Measurements from ENCODE around the gene ZDBF2. TPM values are rescaled to one million over a fixed set of nuclear protein-coding genes. Genes with fewer than 3 reads are reported as not detected.

Gene ZDBF2
- total and polyA plus RNA-seq, 4 donors: 8.8 to 40.5 (median 19.6) TPM

GRCh38 chr2:206240327-206240726 lies 34.1 kb upstream of the ZDBF2 start:
- Histone ChIP-seq H3K27me3 (ENCODE audit: control insufficient read depth, insufficient read depth, low read length) (no peaks in the 10 kb centered on the region), H3K27ac (ENCODE audit: low read depth, low read length) (no peak overlapping the region), H3K4me1 (ENCODE audit: control insufficient read depth, insufficient read depth, low read length) (no peaks in the 10 kb centered on the region), H3K4me3 (ENCODE audit: low read depth, low read length) (no peak overlapping the region), H3K9me3 (ENCODE audit: control insufficient read depth, insufficient read depth, low read length) (no peaks in the 10 kb centered on the region), H3K36me3 (ENCODE audit: control insufficient read depth, insufficient read depth, low read length) (no peaks in the 10 kb centered on the region)
- 37% methylated on average over 2 of the region's 3 CpGs for WGBS (ENCODE audit: insufficient coverage)
- no peak for DNase-seq (ENCODE audit: low read depth in 4 of 6, low spot score in 6 of 6)

GRCh38 chr2:206241736-206242135 lies 32.7 kb upstream of the ZDBF2 start:
- H3K4me3 ChIP-seq (ENCODE audit: low read depth, low read length): no peak overlapping the region
- WGBS (ENCODE audit: insufficient coverage): 78% methylated on average over 1 of the region's 4 CpGs
- H3K36me3 ChIP-seq (ENCODE audit: control insufficient read depth, insufficient read depth, low read length): no peaks in the 10 kb centered on the region
- DNase-seq (ENCODE audit: low read depth in 4 of 6, low spot score in 6 of 6): no peak
- H3K27me3 ChIP-seq (ENCODE audit: control insufficient read depth, insufficient read depth, low read length): no peaks in the 10 kb centered on the region
- H3K27ac ChIP-seq (ENCODE audit: low read depth, low read length): no peak overlapping the region
- no peaks in the 10 kb centered on the region for H3K9me3 ChIP-seq (ENCODE audit: control insufficient read depth, insufficient read depth, low read length)
- no peaks in the 10 kb centered on the region for H3K4me1 ChIP-seq (ENCODE audit: control insufficient read depth, insufficient read depth, low read length)

GRCh38 chr2:206245265-206245672 lies 29.2 kb upstream of the ZDBF2 start:
- WGBS (ENCODE audit: insufficient coverage): no CpG with 5 or more reads among the region's 2 CpGs
- peaks cover 11% of the 10 kb centered on the region for H3K27me3 ChIP-seq (ENCODE audit: control insufficient read depth, insufficient read depth, low read length)
- DNase-seq (ENCODE audit: low read depth in 4 of 6, low spot score in 6 of 6): no peak
- no peaks in the 10 kb centered on the region for H3K36me3 ChIP-seq (ENCODE audit: control insufficient read depth, insufficient read depth, low read length)
- no peaks in the 10 kb centered on the region for H3K9me3 ChIP-seq (ENCODE audit: control insufficient read depth, insufficient read depth, low read length)
- no peak overlapping the region for H3K27ac ChIP-seq (ENCODE audit: low read depth, low read length)
- H3K4me1 ChIP-seq (ENCODE audit: control insufficient read depth, insufficient read depth, low read length): peaks cover 2% of the 10 kb centered on the region
- H3K4me3 ChIP-seq (ENCODE audit: low read depth, low read length): no peak overlapping the region

- H3K36me3 ChIP-seq (ENCODE audit: control insufficient read depth, insufficient read depth, low read length): no peaks in the 10 kb centered on the region
- H3K4me1 ChIP-seq (ENCODE audit: control insufficient read depth, insufficient read depth, low read length): peaks cover 9% of the 10 kb centered on the region
- H3K9me3 ChIP-seq (ENCODE audit: control insufficient read depth, insufficient read depth, low read length): no peaks in the 10 kb centered on the region
- no peak overlapping the region for H3K4me3 ChIP-seq (ENCODE audit: low read depth, low read length)
- DNase-seq (ENCODE audit: low read depth in 4 of 6, low spot score in 6 of 6): no peak
- H3K27me3 ChIP-seq (ENCODE audit: control insufficient read depth, insufficient read depth, low read length): peaks cover 59% of the 10 kb centered on the region
- no peak overlapping the region for H3K27ac ChIP-seq (ENCODE audit: low read depth, low read length)
- 32% methylated on average over 20 of the region's 45 CpGs for WGBS (ENCODE audit: insufficient coverage)
These were observed 24.2 kb upstream of the ZDBF2 start for GRCh38 chr2:206250041-206250897.

- WGBS (ENCODE audit: insufficient coverage): 39% methylated on average over 17 of the region's 20 CpGs
- DNase-seq (ENCODE audit: low read depth in 4 of 6, low spot score in 6 of 6): no peak
- Histone ChIP-seq H3K4me1 (ENCODE audit: control insufficient read depth, insufficient read depth, low read length) (peaks cover 9% of the 10 kb centered on the region), H3K9me3 (ENCODE audit: control insufficient read depth, insufficient read depth, low read length) (no peaks in the 10 kb centered on the region), H3K4me3 (ENCODE audit: low read depth, low read length) (no peak overlapping the region), H3K27me3 (ENCODE audit: control insufficient read depth, insufficient read depth, low read length) (peaks cover 86% of the 10 kb centered on the region), H3K27ac (ENCODE audit: low read depth, low read length) (no peak overlapping the region), H3K36me3 (ENCODE audit: control insufficient read depth, insufficient read depth, low read length) (no peaks in the 10 kb centered on the region)
These were observed 21.2 kb upstream of the ZDBF2 start for GRCh38 chr2:206253125-206253776.

- H3K9me3 ChIP-seq (ENCODE audit: control insufficient read depth, insufficient read depth, low read length): no peaks in the 10 kb centered on the region
- no peaks in the 10 kb centered on the region for H3K36me3 ChIP-seq (ENCODE audit: control insufficient read depth, insufficient read depth, low read length)
- no peak overlapping the region for H3K4me3 ChIP-seq (ENCODE audit: low read depth, low read length)
- H3K27me3 ChIP-seq (ENCODE audit: control insufficient read depth, insufficient read depth, low read length): peaks cover 91% of the 10 kb centered on the region
- WGBS (ENCODE audit: insufficient coverage): 61% methylated on average over 3 of the region's 5 CpGs
- DNase-seq (ENCODE audit: low read depth in 4 of 6, low spot score in 6 of 6): no peak
- no peak overlapping the region for H3K27ac ChIP-seq (ENCODE audit: low read depth, low read length)
- peaks cover 9% of the 10 kb centered on the region for H3K4me1 ChIP-seq (ENCODE audit: control insufficient read depth, insufficient read depth, low read length)
These were observed 20.7 kb upstream of the ZDBF2 start for GRCh38 chr2:206253777-206254166.

GRCh38 chr2:206255003-206255402 lies 19.5 kb upstream of the ZDBF2 start:
- Histone ChIP-seq H3K4me1 (ENCODE audit: control insufficient read depth, insufficient read depth, low read length) (peaks cover 9% of the 10 kb centered on the region), H3K9me3 (ENCODE audit: control insufficient read depth, insufficient read depth, low read length) (no peaks in the 10 kb centered on the region), H3K27ac (ENCODE audit: low read depth, low read length) (no peak overlapping the region), H3K27me3 (ENCODE audit: control insufficient read depth, insufficient read depth, low read length) (peaks cover 94% of the 10 kb centered on the region), H3K4me3 (ENCODE audit: low read depth, low read length) (no peak overlapping the region), H3K36me3 (ENCODE audit: control insufficient read depth, insufficient read depth, low read length) (no peaks in the 10 kb centered on the region)
- 40% methylated on average over 1 of the region's 2 CpGs for WGBS (ENCODE audit: insufficient coverage)
- DNase-seq (ENCODE audit: low read depth in 4 of 6, low spot score in 6 of 6): no peak

- Histone ChIP-seq H3K9me3 (ENCODE audit: control insufficient read depth, insufficient read depth, low read length) (no peaks in the 10 kb centered on the region), H3K27me3 (ENCODE audit: control insufficient read depth, insufficient read depth, low read length) (peaks cover 94% of the 10 kb centered on the region), H3K27ac (ENCODE audit: low read depth, low read length) (no peak overlapping the region), H3K4me3 (ENCODE audit: low read depth, low read length) (no peak overlapping the region), H3K4me1 (ENCODE audit: control insufficient read depth, insufficient read depth, low read length) (no peaks in the 10 kb centered on the region), H3K36me3 (ENCODE audit: control insufficient read depth, insufficient read depth, low read length) (no peaks in the 10 kb centered on the region)
- WGBS (ENCODE audit: insufficient coverage): 22% methylated on average over 7 of the region's 7 CpGs
- no peak for DNase-seq (ENCODE audit: low read depth in 4 of 6, low spot score in 6 of 6)
These were observed 17.7 kb upstream of the ZDBF2 start for GRCh38 chr2:206256706-206257205.

- Histone ChIP-seq H3K4me3 (ENCODE audit: low read depth, low read length) (no peak overlapping the region), H3K4me1 (ENCODE audit: control insufficient read depth, insufficient read depth, low read length) (no peaks in the 10 kb centered on the region), H3K27ac (ENCODE audit: low read depth, low read length) (no peak overlapping the region), H3K9me3 (ENCODE audit: control insufficient read depth, insufficient read depth, low read length) (no peaks in the 10 kb centered on the region), H3K36me3 (ENCODE audit: control insufficient read depth, insufficient read depth, low read length) (no peaks in the 10 kb centered on the region), H3K27me3 (ENCODE audit: control insufficient read depth, insufficient read depth, low read length) (peaks cover 94% of the 10 kb centered on the region)
- DNase-seq (ENCODE audit: low read depth in 4 of 6, low spot score in 6 of 6): no peak
- WGBS (ENCODE audit: insufficient coverage): 41% methylated on average over 10 of the region's 14 CpGs
These were observed 17.1 kb upstream of the ZDBF2 start for GRCh38 chr2:206257350-206257749.
